ENCODE data around the gene CTSD. TPM values are rescaled to one million over a fixed set of nuclear protein-coding genes. Genes with fewer than 3 reads are reported as not detected.
A peak's percentile ranks its signal among the peaks of the same experiment; 100 is the strongest.

CTSD gene
- total RNA-seq, 1 donor from 2014 or later, result 318 TPM

- peaks cover 24% of the 10 kb centered on the region for H3K27me3 Mint-ChIP-seq
- no peaks in the 10 kb centered on the region for H3K9me3 Mint-ChIP-seq
- no peak overlapping the region for H3K27ac Mint-ChIP-seq
- H3K4me1 Mint-ChIP-seq (ENCODE audit: unreplicated experiment), result peaks cover 12% of the 10 kb centered on the region
- no peak overlapping the region for H3K4me3 Mint-ChIP-seq
- no peaks in the 10 kb centered on the region for H3K36me3 Mint-ChIP-seq
- no peak for TF ChIP-seq CTCF (conservative IDR thresholded peaks at IDR 0.05)
- DNase-seq (ENCODE audit: extremely low spot score, unreplicated experiment), result no peak
These were observed 12.2 kb downstream of the CTSD start for GRCh38 chr11:1751531-1751921.

DNA sequence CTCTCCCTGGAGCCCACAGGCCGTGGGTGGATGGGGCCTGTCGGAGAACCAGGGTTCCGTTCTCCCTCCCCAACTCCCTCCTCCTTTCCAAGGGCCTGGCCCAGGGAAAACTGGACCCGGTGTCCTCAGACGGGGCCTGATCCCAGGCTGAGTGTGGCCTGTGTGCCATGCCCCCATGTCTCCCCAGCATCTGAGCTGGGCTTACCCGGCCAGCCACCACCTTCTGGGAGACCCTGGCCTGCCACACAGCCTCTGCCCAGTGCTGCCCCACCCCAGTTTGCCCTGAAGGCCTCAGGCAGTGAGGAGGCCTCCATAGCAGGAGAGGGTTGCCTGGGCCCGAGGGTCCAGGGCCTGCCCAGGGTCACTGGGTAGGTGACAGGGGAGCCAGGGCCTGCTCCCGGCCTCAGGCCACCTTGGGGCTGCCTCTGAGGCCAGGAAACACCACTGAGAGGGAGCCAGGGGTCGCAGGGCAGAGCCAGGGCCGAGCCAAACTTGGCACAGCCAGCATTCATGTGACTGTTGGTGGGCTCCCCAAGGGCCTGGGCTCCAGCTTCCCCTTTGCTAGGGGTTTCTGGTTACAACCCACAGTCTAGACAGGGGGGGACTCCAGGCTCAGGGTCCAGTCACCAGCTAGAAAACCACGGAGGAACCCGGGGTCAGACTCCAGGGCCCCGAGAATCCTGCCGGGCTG lies 12.7 kb downstream of the CTSD start:
- Mint-ChIP-seq H3K36me3 (no peaks in the 10 kb centered on the region), H3K4me3 (peak overlapping the region; percentile 82), H3K27me3 (peaks cover 29% of the 10 kb centered on the region), H3K9me3 (no peaks in the 10 kb centered on the region), H3K4me1 (ENCODE audit: unreplicated experiment) (peaks cover 12% of the 10 kb centered on the region), H3K27ac (peak overlapping the region; percentile 81)
- TF ChIP-seq CTCF (conservative IDR thresholded peaks at IDR 0.05), result no peak
- no peak for DNase-seq (ENCODE audit: extremely low spot score, unreplicated experiment)

DNA sequence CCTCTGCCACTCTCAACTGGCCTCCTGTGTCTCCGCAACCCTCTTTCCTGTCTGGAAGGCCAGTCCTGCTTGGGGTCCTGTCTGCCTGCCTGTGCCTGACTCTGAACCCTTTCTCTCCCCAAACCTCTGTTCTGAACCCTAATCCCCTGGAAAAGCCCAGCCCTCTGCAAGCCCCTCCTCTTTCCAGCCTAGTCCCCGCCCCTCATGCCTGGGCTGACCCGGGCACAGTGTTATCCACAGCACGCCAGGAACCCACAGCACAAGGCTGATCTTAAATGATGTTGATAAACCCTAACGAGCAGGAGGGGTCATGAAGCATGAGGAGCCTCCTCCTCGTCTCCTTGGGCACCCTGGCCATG lies 13.3 kb downstream of the CTSD start, which contains the start of gene IFITM10:
Gene IFITM10, minus strand, starts transcription at position 115 of the 359 bp plus-strand sequence. CDS start 153 bp downstream, outside the sequence.
- Mint-ChIP-seq H3K9me3 (no peaks in the 10 kb centered on the region), H3K27me3 (peaks cover 33% of the 10 kb centered on the region), H3K27ac (peak within 1 kb of the TSS; percentile 81), H3K4me1 (ENCODE audit: unreplicated experiment) (peaks cover 12% of the 10 kb centered on the region), H3K36me3 (no peaks in the 10 kb centered on the region), H3K4me3 (peak within 1 kb of the TSS; percentile 82)
- DNase-seq (ENCODE audit: extremely low spot score, unreplicated experiment), result no peak
- no peak for TF ChIP-seq CTCF (conservative IDR thresholded peaks at IDR 0.05)

- peaks cover 35% of the 10 kb centered on the region for H3K27me3 Mint-ChIP-seq
- H3K9me3 Mint-ChIP-seq, result no peaks in the 10 kb centered on the region
- peaks cover 12% of the 10 kb centered on the region for H3K4me1 Mint-ChIP-seq (ENCODE audit: unreplicated experiment)
- no peak for DNase-seq (ENCODE audit: extremely low spot score, unreplicated experiment)
- peak overlapping the region; percentile 81 for H3K27ac Mint-ChIP-seq
- TF ChIP-seq CTCF (conservative IDR thresholded peaks at IDR 0.05), result no peak
- H3K36me3 Mint-ChIP-seq, result no peaks in the 10 kb centered on the region
- H3K4me3 Mint-ChIP-seq, result peak overlapping the region; percentile 82
These were observed 14.1 kb downstream of the CTSD start for GRCh38 chr11:1749395-1750351.

DNA sequence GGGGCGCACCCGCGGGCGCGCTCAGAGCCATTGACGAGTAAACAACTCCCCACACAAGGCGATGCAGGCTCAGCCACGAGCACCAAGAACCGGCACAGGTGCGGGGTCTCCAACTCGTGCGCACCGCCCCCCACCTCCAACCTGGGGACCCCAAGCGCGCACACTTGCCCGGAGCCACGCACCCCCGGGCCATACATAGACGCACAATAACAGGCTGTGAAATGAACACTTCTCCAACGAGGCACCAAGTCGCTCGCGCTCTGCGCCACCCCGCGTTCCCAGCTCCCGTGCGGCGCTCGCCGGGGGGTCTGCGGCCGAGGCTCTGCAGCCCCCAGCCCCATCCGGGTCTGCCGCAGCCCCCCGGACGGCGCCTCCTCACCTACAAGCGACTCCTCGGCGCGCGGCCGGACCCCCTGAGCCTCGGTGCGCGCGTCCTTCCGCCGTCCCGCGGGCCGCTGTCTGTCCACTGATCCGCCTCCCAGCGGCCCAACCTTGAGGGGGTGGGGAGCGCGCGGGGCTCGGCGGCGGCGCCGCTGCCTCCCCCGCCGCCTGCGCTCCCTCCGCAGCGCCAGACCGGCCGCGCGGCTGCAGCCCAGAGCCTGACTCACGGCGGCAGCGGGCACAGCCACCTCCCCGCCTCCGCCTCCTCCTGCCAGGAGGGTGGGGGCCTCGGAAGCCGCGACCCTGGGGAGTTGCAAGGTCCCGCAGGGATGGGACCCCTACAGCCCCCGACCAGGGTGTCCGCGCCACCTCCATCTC lies 14.9 kb downstream of the CTSD start:
- peaks cover 12% of the 10 kb centered on the region for H3K4me1 Mint-ChIP-seq (ENCODE audit: unreplicated experiment)
- TF ChIP-seq CTCF (conservative IDR thresholded peaks at IDR 0.05), result no peak
- H3K36me3 Mint-ChIP-seq, result no peaks in the 10 kb centered on the region
- no peaks in the 10 kb centered on the region for H3K9me3 Mint-ChIP-seq
- DNase-seq (ENCODE audit: extremely low spot score, unreplicated experiment), result peak; percentile 69
- H3K4me3 Mint-ChIP-seq, result peak overlapping the region; percentile 74
- H3K27ac Mint-ChIP-seq, result no peak overlapping the region
- peaks cover 35% of the 10 kb centered on the region for H3K27me3 Mint-ChIP-seq

Measured in type B pancreatic cell (in vitro differentiated cells).